Right atrium auricular region (tissue), 2 donors: ENCODE measurements around the gene RHCG. TPM values are rescaled to one million over a fixed set of nuclear protein-coding genes. Genes with fewer than 3 reads are reported as not detected.

Experiments
- DNase-seq: peaks from one replicate; pipeline ENCODE4 v3.0.0-alpha.2; 2019; ENCODE audit warnings: low spot score
- H3K27ac ChIP-seq, 2 donors: fragments of 200-600 bp; sonication (generic); 1 replicate in 1 of 2; 2 replicates in 1 of 2; pipeline ENCODE4 v1.5.1; 2016 to 2019
- H3K27me3 ChIP-seq, 2 donors: fragments of 200-600 bp; sonication (generic); one replicate each; pipeline versions ENCODE4 v1.5.1 to v1.6.0; 2017 to 2019
- H3K36me3 ChIP-seq: fragments of 200-600 bp; sonication (generic); one replicate; pipeline ENCODE4 v1.5.1; 2016
- H3K4me1 ChIP-seq, 2 donors: fragments of 200-600 bp; sonication (generic); one replicate each; pipeline versions ENCODE4 v1.5.1 to v1.6.0; 2017 to 2019
- H3K4me3 ChIP-seq, 2 donors: fragments of 200-600 bp; sonication (generic); 1 replicate in 1 of 2; 2 replicates in 1 of 2; pipeline ENCODE4 v1.5.1; 2017 to 2019; ENCODE audit warnings: mild to moderate bottlenecking in 1 of 2, moderate library complexity in 1 of 2
- H3K9me3 ChIP-seq, 2 donors: fragments of 200-600 bp; sonication (generic); one replicate each; pipeline ENCODE4 v1.5.1; 2019
- total RNA-seq, 2 donors: library from RNA; depleted of rRNA; stranded (reverse); fragments of >200 nt; gene quantifications; one replicate each; pipeline ENCODE4 v1.1.0, GENCODE V29; 2016
- TF ChIP-seq, protein P1 (sequence below), 2 donors: fragments of 200-600 bp; sonication (generic); IDR thresholded peaks; one replicate each; pipeline ENCODE4 v1.5.1; 2019; ENCODE audit warnings: antibody characterized with exemption in 2 of 2

Gene RHCG
- under 1 TPM; 0.37 to 0.43 TPM for total RNA-seq

DNA sequence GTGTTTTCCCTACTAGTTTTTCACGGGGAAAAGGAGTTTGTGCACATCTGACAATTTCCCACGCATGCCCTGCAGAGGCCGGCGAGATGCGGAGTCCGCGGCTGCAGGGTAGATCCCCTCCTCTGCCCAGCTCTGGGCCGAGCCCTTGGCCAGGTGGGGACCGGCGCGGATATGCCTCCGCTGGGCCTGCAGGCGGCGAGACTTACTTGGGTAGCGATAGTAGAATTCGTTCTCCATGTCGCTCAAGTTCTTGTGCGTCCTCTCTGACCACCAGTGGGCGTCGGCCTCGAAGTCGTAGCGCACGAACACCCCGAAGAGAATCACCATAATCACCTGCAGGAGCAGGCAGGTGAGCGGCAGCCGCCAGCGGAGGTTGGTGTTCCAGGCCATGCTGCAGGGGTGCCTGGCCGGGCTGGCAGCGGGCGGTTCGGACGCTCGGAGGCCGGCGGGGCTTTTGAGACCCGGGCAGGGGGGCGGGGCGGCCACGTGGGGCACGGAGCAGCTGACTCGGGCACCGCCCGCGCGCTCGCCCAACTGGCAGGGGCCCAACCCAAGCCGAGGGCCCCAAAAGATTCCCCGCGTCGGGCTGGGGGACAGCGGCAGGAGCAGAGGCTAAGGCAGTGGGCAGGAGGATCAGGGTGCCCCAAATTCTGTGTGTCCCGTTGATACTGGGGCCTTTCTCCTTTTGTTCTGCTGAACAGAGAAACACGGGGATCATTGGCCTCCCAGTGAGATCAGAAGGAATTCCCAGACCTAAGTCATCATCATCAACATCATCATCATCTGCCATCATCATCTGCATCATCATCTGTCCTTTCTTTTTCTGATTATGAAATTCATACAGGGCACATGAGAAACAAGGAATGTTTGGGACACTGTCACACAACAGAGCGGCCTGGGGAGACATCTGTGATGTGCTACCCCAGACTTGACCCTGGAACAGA, at the start of gene RHCG:
RHCG (minus strand) TSS at position 429 of the 944 bp plus-strand sequence; CDS start at position 390, 39 bp downstream.
- H3K27ac ChIP-seq = no peak within 1 kb of the TSS
- no peaks in the 10 kb centered on the region for H3K27me3 ChIP-seq
- DNase-seq = no peak
- H3K4me1 ChIP-seq = peaks cover 0 to 7% of the 10 kb centered on the region in 2 donors
- no peaks in the 10 kb centered on the region for H3K9me3 ChIP-seq
- TF ChIP-seq, protein P1, sequence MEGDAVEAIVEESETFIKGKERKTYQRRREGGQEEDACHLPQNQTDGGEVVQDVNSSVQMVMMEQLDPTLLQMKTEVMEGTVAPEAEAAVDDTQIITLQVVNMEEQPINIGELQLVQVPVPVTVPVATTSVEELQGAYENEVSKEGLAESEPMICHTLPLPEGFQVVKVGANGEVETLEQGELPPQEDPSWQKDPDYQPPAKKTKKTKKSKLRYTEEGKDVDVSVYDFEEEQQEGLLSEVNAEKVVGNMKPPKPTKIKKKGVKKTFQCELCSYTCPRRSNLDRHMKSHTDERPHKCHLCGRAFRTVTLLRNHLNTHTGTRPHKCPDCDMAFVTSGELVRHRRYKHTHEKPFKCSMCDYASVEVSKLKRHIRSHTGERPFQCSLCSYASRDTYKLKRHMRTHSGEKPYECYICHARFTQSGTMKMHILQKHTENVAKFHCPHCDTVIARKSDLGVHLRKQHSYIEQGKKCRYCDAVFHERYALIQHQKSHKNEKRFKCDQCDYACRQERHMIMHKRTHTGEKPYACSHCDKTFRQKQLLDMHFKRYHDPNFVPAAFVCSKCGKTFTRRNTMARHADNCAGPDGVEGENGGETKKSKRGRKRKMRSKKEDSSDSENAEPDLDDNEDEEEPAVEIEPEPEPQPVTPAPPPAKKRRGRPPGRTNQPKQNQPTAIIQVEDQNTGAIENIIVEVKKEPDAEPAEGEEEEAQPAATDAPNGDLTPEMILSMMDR (IDR thresholded peaks at IDR 0.05) = peak in 1 of 2 donors; percentile 44
- no peaks in the 10 kb centered on the region for H3K36me3 ChIP-seq
- H3K4me3 ChIP-seq = peak within 1 kb of the TSS; percentile 6 to 42

DNA sequence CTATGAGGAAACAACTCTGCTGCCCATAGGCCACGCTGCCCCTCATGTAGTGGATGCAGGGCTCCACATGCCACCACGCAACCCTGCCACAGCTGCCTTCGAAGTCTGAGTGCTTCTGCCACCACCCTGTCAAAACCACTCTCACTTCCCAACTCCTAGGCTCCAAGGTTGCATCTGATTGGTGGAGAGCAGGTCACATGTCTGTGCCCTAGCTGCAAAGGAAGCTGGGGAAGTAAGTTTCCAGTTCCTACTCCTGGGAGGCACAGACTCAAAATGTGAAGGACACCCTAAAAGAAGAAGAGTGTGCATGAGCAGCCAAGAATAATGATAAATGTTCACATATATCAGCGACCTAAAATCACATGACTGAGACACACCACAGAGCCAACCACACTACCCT, 47.0 kb upstream of the RHCG start:
- no peaks in the 10 kb centered on the region for H3K4me1 ChIP-seq
- DNase-seq = no peak
- peaks cover 0 to 6% of the 10 kb centered on the region in 2 donors for H3K9me3 ChIP-seq
- TF ChIP-seq, protein P1 (IDR thresholded peaks at IDR 0.05) = no peak
- H3K27ac ChIP-seq = no peak overlapping the region
- no peak overlapping the region for H3K4me3 ChIP-seq
- H3K36me3 ChIP-seq = no peaks in the 10 kb centered on the region
- H3K27me3 ChIP-seq = no peaks in the 10 kb centered on the region

DNA sequence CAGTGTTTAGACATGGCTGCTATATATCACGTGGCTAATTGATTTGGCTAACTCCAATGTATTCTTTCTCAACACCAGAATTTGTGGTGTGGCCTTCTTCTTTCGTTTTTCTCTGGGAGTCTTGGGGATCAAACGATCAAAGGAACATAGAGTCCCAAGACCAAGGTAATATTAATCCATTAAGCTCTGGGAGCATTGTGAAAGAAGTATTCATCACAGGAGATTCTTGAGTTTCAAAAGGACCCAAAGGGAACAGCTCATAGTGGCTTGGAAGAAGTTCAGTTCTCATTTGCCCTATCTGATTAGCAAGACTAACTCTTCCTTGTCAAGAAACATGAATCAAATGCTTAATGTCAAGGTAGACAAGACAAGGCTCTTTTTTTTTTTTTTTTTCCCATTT, 46.0 kb upstream of the RHCG start:
- TF ChIP-seq, protein P1 (IDR thresholded peaks at IDR 0.05) = no peak
- peaks cover 0 to 10% of the 10 kb centered on the region in 2 donors for H3K9me3 ChIP-seq

DNA sequence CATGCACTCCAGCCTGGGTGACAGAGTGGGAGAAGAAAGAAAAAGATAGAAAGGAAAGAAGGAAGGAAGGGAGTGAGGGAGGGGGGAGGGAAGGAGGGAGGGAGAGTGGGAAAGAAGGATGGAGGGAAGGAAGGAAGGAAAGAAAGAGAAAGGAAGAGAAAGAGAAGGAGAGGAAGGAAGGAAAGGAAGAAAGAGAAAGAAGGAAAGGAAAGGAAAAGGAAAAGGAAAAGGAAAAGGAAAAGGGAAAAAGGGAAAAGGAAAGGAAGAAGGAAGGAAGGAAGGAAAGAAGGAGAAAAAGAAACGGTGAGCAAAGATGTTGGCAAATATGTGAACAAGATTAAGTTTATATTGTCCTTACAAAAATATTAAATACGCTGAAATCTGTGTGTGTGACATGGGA, 42.6 kb upstream of the RHCG start:
- H3K9me3 ChIP-seq = peaks cover 0 to 12% of the 10 kb centered on the region in 2 donors
- TF ChIP-seq, protein P1 (IDR thresholded peaks at IDR 0.05) = no peak
- no peak for DNase-seq
- no peaks in the 10 kb centered on the region for H3K36me3 ChIP-seq
- H3K27ac ChIP-seq = no peak overlapping the region
- H3K4me1 ChIP-seq = no peaks in the 10 kb centered on the region
- H3K27me3 ChIP-seq = no peaks in the 10 kb centered on the region
- H3K4me3 ChIP-seq = no peak overlapping the region

More for the DNA sequence above, 46.0 kb upstream of the RHCG start:
- DNase-seq = no peak
- Histone ChIP-seq H3K4me3 (no peak overlapping the region), H3K4me1 (no peaks in the 10 kb centered on the region), H3K27me3 (no peaks in the 10 kb centered on the region), H3K27ac (no peak overlapping the region), H3K36me3 (no peaks in the 10 kb centered on the region)

DNA sequence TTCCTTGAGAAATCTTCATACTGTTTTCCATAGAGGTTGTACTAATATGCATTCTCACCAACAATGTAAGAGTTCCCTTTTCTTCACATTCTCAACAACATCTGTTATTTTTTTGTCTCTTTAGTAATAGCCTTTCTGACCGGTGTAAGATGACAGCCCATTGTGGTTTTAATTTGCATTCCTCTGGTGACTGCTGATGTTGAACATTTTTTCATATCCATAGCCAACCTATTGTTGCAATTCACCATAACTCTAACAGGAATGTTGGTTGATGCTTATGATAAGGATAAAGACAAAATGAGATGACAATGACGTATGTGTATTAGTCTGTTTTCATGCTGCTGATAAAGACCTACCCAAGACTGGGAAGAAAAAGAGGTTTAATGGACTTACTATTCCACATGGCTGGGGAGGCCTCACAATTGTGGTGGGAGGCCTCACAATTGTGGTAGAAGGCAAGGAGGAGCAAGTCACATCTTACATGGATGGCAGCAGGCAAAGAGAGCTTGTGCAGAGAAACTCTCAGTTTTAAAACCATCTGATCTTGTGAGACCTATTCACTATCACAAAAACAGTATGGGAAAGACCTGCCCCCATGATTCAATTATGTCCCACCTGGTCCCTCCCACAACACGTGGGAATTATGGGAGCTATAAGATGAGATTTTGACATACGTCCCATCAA, 37.6 kb upstream of the RHCG start:
- TF ChIP-seq, protein P1 (IDR thresholded peaks at IDR 0.05) = no peak
- no peaks in the 10 kb centered on the region for H3K4me1 ChIP-seq
- no peak for DNase-seq

More for the DNA sequence above, 37.6 kb upstream of the RHCG start:
- Histone ChIP-seq H3K9me3 (peaks cover 0 to 12% of the 10 kb centered on the region in 2 donors), H3K36me3 (no peaks in the 10 kb centered on the region), H3K27ac (no peak overlapping the region), H3K4me3 (no peak overlapping the region), H3K27me3 (no peaks in the 10 kb centered on the region)
